ENCODE data around the gene GTPBP3. TPM values are rescaled to one million over a fixed set of nuclear protein-coding genes. Genes with fewer than 3 reads are reported as not detected.

The GTPBP3 gene
- total RNA-seq, 4 donors from 2014 or later = 6.7 to 21.3 (median 11.1) TPM

GRCh38 chr19:17302391-17303166 is 34.8 kb upstream of the GTPBP3 start:
- no peak for ATAC-seq
- H3K4me1 ChIP-seq = peaks cover 35 to 42% of the 10 kb centered on the region in 2 donors
- peak overlapping the region; percentile 86 to 93 (median 86) for H3K4me3 ChIP-seq
- no peaks in the 10 kb centered on the region for H3K9me3 ChIP-seq
- TF ChIP-seq POLR2A (IDR thresholded peaks at IDR 0.05) (no peak), CTCF (IDR thresholded peaks at IDR 0.05 in 4 of 5, conservative IDR thresholded peaks at IDR 0.05 in 1 of 5) (no peak)
- H3K27ac ChIP-seq = peak overlapping the region; percentile 92 to 94 (median 94)
- no peaks in the 10 kb centered on the region for H3K27me3 ChIP-seq
- in situ Hi-C loops (cut with MboI; ENCODE audit: low sequenced_read_pairs in 4 of 4) = no loop called here
- no peak for DNase-seq
- no peaks in the 10 kb centered on the region for H3K36me3 ChIP-seq
- intact Hi-C loops (cut with DNase I; ENCODE audit: low total_unique reads) = loop anchor here (1.0 kb wide), 2 partner anchors 41 to 87 kb away; partner anchors contain the start of gene USE1

DNA sequence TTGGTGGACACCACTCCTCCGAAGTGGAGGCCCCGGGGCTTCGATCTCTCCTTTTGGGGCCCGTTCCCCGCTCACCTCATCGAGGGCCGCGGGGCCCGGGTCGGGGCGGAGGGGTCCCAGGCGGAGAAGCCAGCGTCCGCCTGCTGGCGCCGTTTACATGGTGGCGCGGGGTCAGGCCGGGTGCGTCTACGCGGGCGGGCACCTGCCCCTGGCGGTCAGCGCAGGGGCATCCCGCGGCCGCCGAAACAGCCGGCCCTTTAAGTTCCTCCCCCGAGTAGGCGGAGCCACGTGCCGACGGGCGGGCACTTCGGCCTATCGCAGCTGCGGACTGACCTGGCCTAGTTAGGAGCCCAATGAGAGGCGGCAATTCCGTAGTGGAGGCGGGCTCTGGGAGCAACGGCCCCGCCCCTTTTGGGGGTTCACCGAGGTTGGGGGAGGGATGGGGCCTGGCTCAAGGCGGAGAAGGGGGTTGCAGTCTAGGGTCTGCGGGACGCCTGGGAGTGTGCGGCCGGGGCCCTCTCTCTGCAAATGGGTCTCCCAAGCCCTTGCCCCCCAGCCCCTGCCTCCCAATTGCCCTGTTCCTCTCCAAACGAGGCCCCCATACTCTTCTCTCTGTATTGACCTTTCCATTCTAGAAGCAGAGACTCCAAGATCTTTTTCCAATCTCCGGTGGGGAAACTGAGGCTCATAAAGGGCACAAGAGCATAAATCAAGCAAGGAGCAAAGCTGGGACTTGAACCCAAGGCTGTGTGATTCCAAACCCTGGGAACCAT is 34.0 kb upstream of the GTPBP3 start, which contains the start of gene ABHD8:
ABHD8 (minus strand) TSS at position 259 of the 773 bp plus-strand sequence. CDS start 1,809 bp downstream, outside the sequence.
- intact Hi-C loops (cut with DNase I; ENCODE audit: low total_unique reads) = loop anchor here (1.0 kb wide), 2 partner anchors 42 to 88 kb away; partner anchors contain the start of gene USE1
- in situ Hi-C loops (cut with MboI; ENCODE audit: low sequenced_read_pairs in 4 of 4) = no loop called here
- peak within 1 kb of the TSS; percentile 92 to 94 (median 94) for H3K27ac ChIP-seq

DNA sequence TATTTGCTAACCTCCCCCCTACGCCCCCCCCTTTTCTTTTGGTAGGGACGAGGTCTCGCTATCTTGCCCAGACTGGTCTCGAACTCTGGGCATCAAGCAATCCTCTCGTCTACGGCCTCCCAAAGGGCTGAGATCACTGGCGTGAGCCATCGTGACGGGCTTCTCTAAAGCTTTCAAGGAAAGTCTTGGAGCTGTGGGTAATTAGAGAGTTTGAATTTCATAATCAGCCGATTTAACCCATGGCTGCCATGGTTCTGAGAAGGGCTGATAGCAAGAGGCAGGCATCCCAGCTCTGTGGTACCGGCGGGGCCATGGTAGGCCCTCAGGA is 33.4 kb upstream of the GTPBP3 start:
- DNase-seq (no peak), ATAC-seq (no peak)
- no peaks in the 10 kb centered on the region for H3K36me3 ChIP-seq
- H3K4me3 ChIP-seq = peak overlapping the region in 3 of 4 donors; percentile 86
- H3K9me3 ChIP-seq = no peaks in the 10 kb centered on the region
- in situ Hi-C loops (cut with MboI; ENCODE audit: low sequenced_read_pairs in 4 of 4) (no loop called here), intact Hi-C loops (cut with DNase I; ENCODE audit: low total_unique reads) (loop anchor here (1.0 kb wide), 2 partner anchors 43 to 89 kb away; partner anchors contain the start of gene USE1)
- H3K27ac ChIP-seq = peak overlapping the region; percentile 92 to 94 (median 94)
- no peaks in the 10 kb centered on the region for H3K27me3 ChIP-seq
- TF ChIP-seq CTCF (IDR thresholded peaks at IDR 0.05 in 4 of 5, conservative IDR thresholded peaks at IDR 0.05 in 1 of 5) (no peak), POLR2A (IDR thresholded peaks at IDR 0.05) (no peak)
- H3K4me1 ChIP-seq = peaks cover 35 to 42% of the 10 kb centered on the region in 2 donors

More for the DNA sequence above, 34.0 kb upstream of the GTPBP3 start, which contains the start of gene ABHD8:
- H3K4me1 ChIP-seq = peaks cover 35 to 42% of the 10 kb centered on the region in 2 donors
- no peaks in the 10 kb centered on the region for H3K9me3 ChIP-seq
- DNase-seq = peak; percentile 97 to 98
- ATAC-seq = peak; percentile 78 to 82
- H3K4me3 ChIP-seq = peak within 1 kb of the TSS; percentile 86 to 93 (median 86)
- H3K27me3 ChIP-seq = no peaks in the 10 kb centered on the region
- H3K36me3 ChIP-seq = no peaks in the 10 kb centered on the region
- TF ChIP-seq CTCF (IDR thresholded peaks at IDR 0.05 in 4 of 5, conservative IDR thresholded peaks at IDR 0.05 in 1 of 5) = peak; percentile 76 to 91 (median 83)
- peak; percentile 84 to 91 for TF ChIP-seq POLR2A (IDR thresholded peaks at IDR 0.05)

DNA sequence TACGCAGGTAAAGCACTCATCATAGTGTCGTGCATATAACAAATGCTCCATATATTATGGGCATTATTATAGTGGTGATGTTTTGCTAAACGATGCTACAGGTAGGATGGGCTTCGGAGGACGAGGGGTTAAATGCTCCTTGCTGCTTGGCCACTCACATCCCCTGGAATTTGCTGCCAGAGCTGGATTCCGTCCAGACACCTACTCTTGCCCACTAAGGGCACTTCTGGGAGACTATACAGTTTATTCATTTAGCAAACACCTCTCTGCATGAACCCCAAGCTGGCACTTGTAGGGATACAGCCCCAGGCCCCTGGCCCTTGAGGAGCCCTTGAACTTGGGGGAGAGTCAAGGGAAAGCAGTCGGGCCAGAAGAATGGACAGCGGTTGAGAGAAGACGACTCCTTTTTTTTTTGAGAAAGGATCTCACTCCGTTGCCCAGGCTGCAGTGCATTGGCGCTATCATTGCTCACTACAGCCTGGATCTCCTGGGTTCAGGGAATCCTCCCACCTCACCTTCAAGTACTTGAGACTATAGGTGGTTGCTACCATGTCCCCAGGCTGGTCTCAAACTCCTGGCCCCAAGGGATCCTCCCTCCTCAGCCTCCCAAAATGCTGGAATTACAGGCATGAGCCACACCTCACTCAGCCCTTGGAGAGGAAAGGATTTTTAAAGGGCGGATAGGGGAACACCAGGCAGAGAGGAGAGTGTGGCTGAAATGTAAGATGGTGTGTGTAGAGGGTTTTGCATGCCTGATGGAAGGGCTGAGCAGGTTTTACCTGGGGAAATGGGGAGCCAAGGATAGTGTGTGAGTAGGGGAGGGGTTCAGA is 32.8 kb upstream of the GTPBP3 start:
- H3K9me3 ChIP-seq = no peaks in the 10 kb centered on the region
- peaks cover 35 to 42% of the 10 kb centered on the region in 2 donors for H3K4me1 ChIP-seq
- ATAC-seq (no peak), DNase-seq (no peak)
- TF ChIP-seq CTCF (IDR thresholded peaks at IDR 0.05 in 4 of 5, conservative IDR thresholded peaks at IDR 0.05 in 1 of 5) = no peak
- no peak for TF ChIP-seq POLR2A (IDR thresholded peaks at IDR 0.05)
- H3K27me3 ChIP-seq = no peaks in the 10 kb centered on the region
- peak overlapping the region; percentile 64 to 83 (median 72) for H3K4me3 ChIP-seq
- intact Hi-C loops (cut with DNase I; ENCODE audit: low total_unique reads) (loop anchor here (1.0 kb wide), 3 partner anchors 37 to 229 kb away; partner anchors contain the start of genes BABAM1, HAUS8 and MYO9B), in situ Hi-C loops (cut with MboI; ENCODE audit: low sequenced_read_pairs in 4 of 4) (no loop called here)
- H3K36me3 ChIP-seq = no peaks in the 10 kb centered on the region
- H3K27ac ChIP-seq = peak overlapping the region; percentile 92 to 94 (median 94)
